HepG2 (cell line): Measurements from ENCODE around the gene SMC1B.

Source experiments
- ATAD3A ChIP-seq: sonication (generic); formaldehyde crosslinking; IDR thresholded peaks from 2 replicates; pipeline ENCODE4 v1.4.0; 2020; ENCODE audit warnings: missing genetic modification reagents
- FOXK1 ChIP-seq: sonication (generic); formaldehyde crosslinking; IDR thresholded peaks from 2 replicates; pipeline ENCODE4 v1.4.0; 2020; ENCODE audit warnings: low read depth, missing genetic modification reagents, borderline replicate concordance
- HNRNPK ChIP-seq: fragments of 200-400 bp; formaldehyde crosslinking; IDR thresholded peaks from 2 replicates; pipeline ENCODE4 v1.6.1; 2018; ENCODE audit warnings: low read length, low read depth, moderate library complexity, mild to moderate bottlenecking; ENCODE audit not compliant: poor library complexity, severe bottlenecking
- SUZ12 ChIP-seq: fragments of 150-350 bp; IDR thresholded peaks from 2 replicates; pipeline ENCODE4 v1.6.1; 2014; ENCODE audit warnings: low read depth, low read length
- TF ChIP-seq, protein P1 (sequence below): sonication (generic); formaldehyde crosslinking; conservative IDR thresholded peaks from 2 replicates; pipeline ENCODE4 v1.4.0; 2020; ENCODE audit warnings: missing genetic modification reagents

DNA sequence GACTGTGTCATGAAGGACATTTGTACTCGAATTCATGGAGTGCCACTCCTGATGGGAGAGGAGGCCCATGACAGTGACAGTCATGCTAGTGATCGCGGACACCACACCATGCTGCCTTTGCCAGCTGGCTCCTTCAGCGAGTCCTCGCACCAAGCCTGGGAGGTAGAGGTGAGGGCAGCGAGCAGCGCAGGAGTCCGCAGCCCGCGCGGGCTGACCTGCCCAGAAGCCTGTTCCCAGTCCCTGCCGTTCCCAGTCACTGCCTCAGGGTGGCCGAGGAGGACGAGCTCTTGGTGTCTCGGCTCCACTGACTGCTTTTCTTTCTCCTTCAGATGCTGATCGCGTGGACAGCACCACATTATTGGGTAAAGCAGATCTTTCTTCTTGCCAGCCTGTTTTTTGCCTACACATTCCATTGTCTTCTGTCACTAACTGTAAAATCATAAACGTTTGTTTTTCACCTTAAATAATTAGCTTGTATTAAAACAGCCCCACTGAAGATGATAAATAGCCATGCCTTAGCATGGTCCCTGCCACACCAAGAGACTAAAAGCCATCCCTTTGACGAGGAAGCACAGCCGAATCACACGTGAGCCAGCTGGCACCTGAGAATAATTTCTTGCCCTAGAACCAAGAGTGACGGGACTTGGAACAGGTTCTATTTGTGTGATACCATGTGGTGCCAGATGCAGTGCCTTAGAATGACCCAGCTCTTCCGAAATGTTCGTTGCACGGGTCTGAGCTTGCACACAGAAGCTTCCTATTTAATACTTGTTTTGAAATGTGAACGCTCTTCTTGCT, 78.2 kb downstream of the SMC1B start:
- no peak for TF ChIP-seq ATAD3A (CRISPR knock-in tag)
- TF ChIP-seq SUZ12 = no peak
- TF ChIP-seq, protein P1, sequence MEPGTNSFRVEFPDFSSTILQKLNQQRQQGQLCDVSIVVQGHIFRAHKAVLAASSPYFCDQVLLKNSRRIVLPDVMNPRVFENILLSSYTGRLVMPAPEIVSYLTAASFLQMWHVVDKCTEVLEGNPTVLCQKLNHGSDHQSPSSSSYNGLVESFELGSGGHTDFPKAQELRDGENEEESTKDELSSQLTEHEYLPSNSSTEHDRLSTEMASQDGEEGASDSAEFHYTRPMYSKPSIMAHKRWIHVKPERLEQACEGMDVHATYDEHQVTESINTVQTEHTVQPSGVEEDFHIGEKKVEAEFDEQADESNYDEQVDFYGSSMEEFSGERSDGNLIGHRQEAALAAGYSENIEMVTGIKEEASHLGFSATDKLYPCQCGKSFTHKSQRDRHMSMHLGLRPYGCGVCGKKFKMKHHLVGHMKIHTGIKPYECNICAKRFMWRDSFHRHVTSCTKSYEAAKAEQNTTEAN (CRISPR knock-in tag) = no peak
- TF ChIP-seq FOXK1 (CRISPR knock-in tag) = no peak
- no peak for TF ChIP-seq HNRNPK
